HG03108 (cell line): ENCODE measurements around the gene PSMD5.

Source experiments
- ATAC-seq: cut with Tn5 transposase; IDR thresholded peaks from one replicate; pipeline ENCODE4 v1.9.1; 2021; ENCODE audit warnings: moderate library complexity; ENCODE audit not compliant: unreplicated experiment

Gene PSMD5

GRCh38 chr9:120842685-120843485, at the start of gene PSMD5:
Gene PSMD5, minus strand, starts transcription at chr9:120842922. Its CDS starts 13 bp downstream, at chr9:120842909.
- ATAC-seq = peak; percentile 99

- ATAC-seq = peak; percentile 27
Observed at GRCh38 chr9:120891884-120892747, 49.4 kb upstream of the PSMD5 start.

GRCh38 chr9:120891245-120891883, 48.6 kb upstream of the PSMD5 start:
- ATAC-seq = no peak

GRCh38 chr9:120890320-120891244, 47.9 kb upstream of the PSMD5 start:
- no peak for ATAC-seq

- no peak for ATAC-seq
Observed at GRCh38 chr9:120889606-120890271, 47.0 kb upstream of the PSMD5 start.

GRCh38 chr9:120888626-120889025, 45.9 kb upstream of the PSMD5 start:
- no peak for ATAC-seq

GRCh38 chr9:120886490-120886967, 43.8 kb upstream of the PSMD5 start:
- no peak for ATAC-seq

- ATAC-seq = no peak
Observed at GRCh38 chr9:120885958-120886357, 43.2 kb upstream of the PSMD5 start.

- ATAC-seq = no peak
Observed at GRCh38 chr9:120885457-120885856, 42.7 kb upstream of the PSMD5 start.

- ATAC-seq = no peak
Observed at GRCh38 chr9:120883608-120883996, 40.9 kb upstream of the PSMD5 start.

- no peak for ATAC-seq
Observed at GRCh38 chr9:120882935-120883607, 40.3 kb upstream of the PSMD5 start.

- ATAC-seq = no peak
Observed at GRCh38 chr9:120879446-120879845, 36.7 kb upstream of the PSMD5 start.

GRCh38 chr9:120878188-120879130, 35.7 kb upstream of the PSMD5 start:
- no peak for ATAC-seq

- peak; percentile 29 for ATAC-seq
Observed at GRCh38 chr9:120877276-120878034, 34.7 kb upstream of the PSMD5 start.

GRCh38 chr9:120876842-120877240, 34.1 kb upstream of the PSMD5 start, which contains the start of gene PHF19:
Gene PHF19, minus strand, starts transcription at chr9:120877188. Its CDS starts 2,447 bp downstream, at chr9:120874741.
- ATAC-seq = no peak

GRCh38 chr9:120875954-120876841, 33.5 kb upstream of the PSMD5 start:
- ATAC-seq = peak; percentile 56
